ENCODE measurements around the gene SLC4A4. TPM values are rescaled to one million over a fixed set of nuclear protein-coding genes. Genes with fewer than 3 reads are reported as not detected.

SLC4A4 gene
- total RNA-seq, 4 donors from 2014 or later: 6.6 to 26.8 (median 25.3) TPM

GRCh38 chr4:71472946-71473345, 134.1 kb downstream of the SLC4A4 start:
- no peaks in the 10 kb centered on the region for H3K36me3 ChIP-seq

GRCh38 chr4:71473541-71474240, 134.9 kb downstream of the SLC4A4 start:
- TF ChIP-seq, protein P1, sequence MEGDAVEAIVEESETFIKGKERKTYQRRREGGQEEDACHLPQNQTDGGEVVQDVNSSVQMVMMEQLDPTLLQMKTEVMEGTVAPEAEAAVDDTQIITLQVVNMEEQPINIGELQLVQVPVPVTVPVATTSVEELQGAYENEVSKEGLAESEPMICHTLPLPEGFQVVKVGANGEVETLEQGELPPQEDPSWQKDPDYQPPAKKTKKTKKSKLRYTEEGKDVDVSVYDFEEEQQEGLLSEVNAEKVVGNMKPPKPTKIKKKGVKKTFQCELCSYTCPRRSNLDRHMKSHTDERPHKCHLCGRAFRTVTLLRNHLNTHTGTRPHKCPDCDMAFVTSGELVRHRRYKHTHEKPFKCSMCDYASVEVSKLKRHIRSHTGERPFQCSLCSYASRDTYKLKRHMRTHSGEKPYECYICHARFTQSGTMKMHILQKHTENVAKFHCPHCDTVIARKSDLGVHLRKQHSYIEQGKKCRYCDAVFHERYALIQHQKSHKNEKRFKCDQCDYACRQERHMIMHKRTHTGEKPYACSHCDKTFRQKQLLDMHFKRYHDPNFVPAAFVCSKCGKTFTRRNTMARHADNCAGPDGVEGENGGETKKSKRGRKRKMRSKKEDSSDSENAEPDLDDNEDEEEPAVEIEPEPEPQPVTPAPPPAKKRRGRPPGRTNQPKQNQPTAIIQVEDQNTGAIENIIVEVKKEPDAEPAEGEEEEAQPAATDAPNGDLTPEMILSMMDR (IDR thresholded peaks at IDR 0.05): no peak
- no peak for TF ChIP-seq POLR2A (IDR thresholded peaks at IDR 0.05)
- no peak overlapping the region for H3K27ac ChIP-seq

More at GRCh38 chr4:71472946-71473345, 134.1 kb downstream of the SLC4A4 start:
- Histone ChIP-seq H3K27me3 (no peaks in the 10 kb centered on the region), H3K27ac (no peak overlapping the region), H3K9me3 (no peaks in the 10 kb centered on the region), H3K4me3 (no peak overlapping the region), H3K4me1 (no peaks in the 10 kb centered on the region)
- DNase-seq: no peak
- TF ChIP-seq, protein P1 (IDR thresholded peaks at IDR 0.05): no peak
- TF ChIP-seq POLR2A (IDR thresholded peaks at IDR 0.05): no peak

GRCh38 chr4:71474731-71475130, 135.9 kb downstream of the SLC4A4 start:
- no peak for DNase-seq
- H3K27me3 ChIP-seq: no peaks in the 10 kb centered on the region
- TF ChIP-seq, protein P1 (IDR thresholded peaks at IDR 0.05): no peak
- TF ChIP-seq POLR2A (IDR thresholded peaks at IDR 0.05): no peak
- H3K36me3 ChIP-seq: no peaks in the 10 kb centered on the region
- H3K9me3 ChIP-seq: no peaks in the 10 kb centered on the region
- H3K4me1 ChIP-seq: no peaks in the 10 kb centered on the region
- H3K4me3 ChIP-seq: no peak overlapping the region
- H3K27ac ChIP-seq: no peak overlapping the region

More at GRCh38 chr4:71473541-71474240, 134.9 kb downstream of the SLC4A4 start:
- H3K27me3 ChIP-seq: no peaks in the 10 kb centered on the region
- H3K4me1 ChIP-seq: no peaks in the 10 kb centered on the region
- DNase-seq: no peak
- H3K9me3 ChIP-seq: no peaks in the 10 kb centered on the region
- H3K4me3 ChIP-seq: no peak overlapping the region
- no peaks in the 10 kb centered on the region for H3K36me3 ChIP-seq

- H3K9me3 ChIP-seq: no peaks in the 10 kb centered on the region
- H3K27ac ChIP-seq: no peak overlapping the region
- no peaks in the 10 kb centered on the region for H3K4me1 ChIP-seq
- DNase-seq: no peak
- no peak for TF ChIP-seq POLR2A (IDR thresholded peaks at IDR 0.05)
- TF ChIP-seq, protein P1 (IDR thresholded peaks at IDR 0.05): no peak
- no peaks in the 10 kb centered on the region for H3K27me3 ChIP-seq
- H3K4me3 ChIP-seq: no peak overlapping the region
- no peaks in the 10 kb centered on the region for H3K36me3 ChIP-seq
Measured at GRCh38 chr4:71476240-71476639, 137.4 kb downstream of the SLC4A4 start.

GRCh38 chr4:71486550-71487343, 147.9 kb downstream of the SLC4A4 start:
- TF ChIP-seq POLR2A (IDR thresholded peaks at IDR 0.05): no peak
- TF ChIP-seq, protein P1 (IDR thresholded peaks at IDR 0.05): no peak
- Histone ChIP-seq H3K27ac (no peak overlapping the region), H3K4me3 (no peak overlapping the region), H3K36me3 (no peaks in the 10 kb centered on the region), H3K27me3 (no peaks in the 10 kb centered on the region), H3K4me1 (no peaks in the 10 kb centered on the region), H3K9me3 (no peaks in the 10 kb centered on the region)
- no peak for DNase-seq

All from Peyer's patch (tissue), 4 donors.